ENCODE measurements around the gene OPRL1. TPM values are rescaled to one million over a fixed set of nuclear protein-coding genes. Genes with fewer than 3 reads are reported as not detected.

The OPRL1 gene
- polyA plus RNA-seq, 1 donor, result 0.81 TPM

DNA sequence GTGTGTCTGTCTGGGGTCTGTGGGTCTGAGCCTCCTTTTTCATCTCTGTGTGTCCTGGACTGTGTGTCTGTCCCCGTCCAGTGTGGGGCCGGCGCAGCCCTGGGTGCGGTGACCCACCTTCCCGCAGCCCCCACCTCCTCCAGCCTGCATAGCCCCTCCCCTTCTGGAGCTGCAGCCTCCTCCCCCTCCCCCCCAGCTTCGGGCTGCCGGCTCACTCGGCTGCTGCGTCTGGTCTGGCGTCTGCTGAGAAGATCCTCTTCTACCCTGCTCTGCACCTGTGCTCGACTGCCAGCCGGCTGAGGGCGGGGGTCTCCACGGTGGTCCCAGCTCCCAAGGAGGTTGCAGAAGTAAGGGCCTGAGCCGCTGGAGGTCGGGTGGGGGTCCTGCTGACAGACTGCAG lies 11.9 kb downstream of the OPRL1 start:
- no CpG with 5 or more reads among the region's 16 CpGs for WGBS (ENCODE audit: insufficient coverage, low lambda C conversion rate)
- DNase-seq, result no peak
- Histone ChIP-seq H3K27ac (ENCODE audit: low read length) (no peak overlapping the region), H3K9me3 (ENCODE audit: control insufficient read depth, low read depth, low read length) (no peaks in the 10 kb centered on the region), H3K4me1 (ENCODE audit: control insufficient read depth, insufficient read depth, low read length) (no peaks in the 10 kb centered on the region), H3K4me3 (ENCODE audit: low read length) (no peak overlapping the region), H3K27me3 (ENCODE audit: control insufficient read depth, insufficient read depth, low read length) (peaks cover 29% of the 10 kb centered on the region), H3K36me3 (ENCODE audit: control insufficient read depth, insufficient read depth, low read length) (no peaks in the 10 kb centered on the region)

- H3K27me3 ChIP-seq (ENCODE audit: control insufficient read depth, insufficient read depth, low read length), result peaks cover 27% of the 10 kb centered on the region
- no peak overlapping the region for H3K27ac ChIP-seq (ENCODE audit: low read length)
- WGBS (ENCODE audit: insufficient coverage, low lambda C conversion rate), result no CpG with 5 or more reads among the region's 27 CpGs
- H3K36me3 ChIP-seq (ENCODE audit: control insufficient read depth, insufficient read depth, low read length), result no peaks in the 10 kb centered on the region
- no peak overlapping the region for H3K4me3 ChIP-seq (ENCODE audit: low read length)
- no peak for DNase-seq
- no peaks in the 10 kb centered on the region for H3K4me1 ChIP-seq (ENCODE audit: control insufficient read depth, insufficient read depth, low read length)
- no peaks in the 10 kb centered on the region for H3K9me3 ChIP-seq (ENCODE audit: control insufficient read depth, low read depth, low read length)
These were observed 12.6 kb downstream of the OPRL1 start for GRCh38 chr20:64092258-64093012.

DNA sequence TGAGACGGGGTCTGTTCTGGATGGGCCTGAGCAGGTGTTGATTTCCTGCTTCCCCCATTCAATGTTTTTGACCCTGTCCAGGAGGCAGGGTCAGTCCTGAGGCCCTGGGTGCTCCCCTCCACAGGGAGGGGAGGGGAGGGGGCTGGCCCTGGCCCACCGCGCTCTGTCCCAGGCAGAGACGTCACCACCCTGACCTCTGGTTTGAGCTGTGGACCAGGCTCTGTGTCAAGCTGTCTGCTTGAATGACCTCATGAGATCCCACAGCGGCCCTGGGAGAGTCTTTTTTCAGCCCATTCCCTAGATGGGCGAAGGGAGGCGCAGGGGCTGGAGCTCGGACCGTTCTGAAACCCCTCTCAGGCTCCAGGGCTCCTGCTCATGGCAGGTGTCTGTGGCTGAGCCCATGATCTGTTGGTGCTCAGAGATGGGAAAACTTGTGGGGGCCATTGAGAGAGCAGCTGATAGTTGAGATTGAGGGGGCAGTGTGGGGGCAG lies 13.2 kb downstream of the OPRL1 start:
- no peak for DNase-seq
- Histone ChIP-seq H3K27me3 (ENCODE audit: control insufficient read depth, insufficient read depth, low read length) (peaks cover 27% of the 10 kb centered on the region), H3K36me3 (ENCODE audit: control insufficient read depth, insufficient read depth, low read length) (no peaks in the 10 kb centered on the region), H3K9me3 (ENCODE audit: control insufficient read depth, low read depth, low read length) (no peaks in the 10 kb centered on the region), H3K27ac (ENCODE audit: low read length) (no peak overlapping the region), H3K4me3 (ENCODE audit: low read length) (no peak overlapping the region), H3K4me1 (ENCODE audit: control insufficient read depth, insufficient read depth, low read length) (no peaks in the 10 kb centered on the region)
- no CpG with 5 or more reads among the region's 9 CpGs for WGBS (ENCODE audit: insufficient coverage, low lambda C conversion rate)

DNA sequence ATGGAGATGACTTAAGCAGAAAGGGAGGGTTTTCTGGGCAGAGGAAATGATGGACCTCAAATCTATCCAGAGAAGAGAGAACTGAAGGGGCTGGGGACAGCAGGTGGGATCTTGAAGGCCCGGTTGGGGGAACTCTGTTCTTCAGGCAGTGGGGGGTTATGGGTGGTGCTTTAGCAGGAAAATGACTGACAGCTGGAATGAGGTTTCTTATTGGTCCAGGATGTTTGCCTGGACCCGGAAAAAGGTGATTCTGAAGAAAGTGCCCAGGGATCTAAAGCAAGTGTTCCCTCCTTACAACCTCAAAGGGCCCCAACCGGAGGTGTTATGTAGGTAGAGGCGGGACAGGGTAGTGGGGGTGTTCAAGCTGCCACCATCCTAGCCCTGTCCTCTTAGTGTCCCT lies 15.6 kb downstream of the OPRL1 start:
- Histone ChIP-seq H3K4me1 (ENCODE audit: control insufficient read depth, insufficient read depth, low read length) (no peaks in the 10 kb centered on the region), H3K9me3 (ENCODE audit: control insufficient read depth, low read depth, low read length) (no peaks in the 10 kb centered on the region), H3K36me3 (ENCODE audit: control insufficient read depth, insufficient read depth, low read length) (no peaks in the 10 kb centered on the region), H3K27ac (ENCODE audit: low read length) (no peak overlapping the region), H3K27me3 (ENCODE audit: control insufficient read depth, insufficient read depth, low read length) (peaks cover 18% of the 10 kb centered on the region), H3K4me3 (ENCODE audit: low read length) (no peak overlapping the region)
- no peak for DNase-seq
- WGBS (ENCODE audit: insufficient coverage, low lambda C conversion rate), result no CpG with 5 or more reads among the region's 4 CpGs

- no peak for DNase-seq
- H3K36me3 ChIP-seq (ENCODE audit: control insufficient read depth, insufficient read depth, low read length), result no peaks in the 10 kb centered on the region
- H3K4me3 ChIP-seq (ENCODE audit: low read length), result no peak overlapping the region
- no CpG with 5 or more reads among the region's 11 CpGs for WGBS (ENCODE audit: insufficient coverage, low lambda C conversion rate)
- H3K4me1 ChIP-seq (ENCODE audit: control insufficient read depth, insufficient read depth, low read length), result no peaks in the 10 kb centered on the region
- no peak overlapping the region for H3K27ac ChIP-seq (ENCODE audit: low read length)
- H3K27me3 ChIP-seq (ENCODE audit: control insufficient read depth, insufficient read depth, low read length), result peaks cover 23% of the 10 kb centered on the region
- H3K9me3 ChIP-seq (ENCODE audit: control insufficient read depth, low read depth, low read length), result no peaks in the 10 kb centered on the region
These were observed 16.0 kb downstream of the OPRL1 start for GRCh38 chr20:64095927-64096326.

DNA sequence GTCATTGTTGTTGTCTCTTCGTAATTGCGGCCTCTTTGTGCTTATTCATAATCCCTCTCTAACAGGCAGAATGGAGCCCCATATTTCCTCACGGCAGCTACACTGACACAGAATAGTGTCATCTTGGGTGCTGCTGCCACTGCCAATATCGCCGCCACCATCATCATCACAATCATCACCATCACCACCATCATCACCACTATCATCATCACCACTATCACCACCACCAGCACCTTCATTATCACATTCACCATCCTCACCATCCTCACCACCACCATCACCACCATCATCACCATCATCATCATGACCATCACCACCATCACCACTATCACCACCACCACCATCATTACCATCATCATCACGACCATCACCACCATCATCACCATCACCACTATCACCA lies 16.7 kb downstream of the OPRL1 start:
- H3K27me3 ChIP-seq (ENCODE audit: control insufficient read depth, insufficient read depth, low read length), result peaks cover 29% of the 10 kb centered on the region
- H3K27ac ChIP-seq (ENCODE audit: low read length), result no peak overlapping the region
- no peaks in the 10 kb centered on the region for H3K36me3 ChIP-seq (ENCODE audit: control insufficient read depth, insufficient read depth, low read length)
- no peak for DNase-seq
- H3K4me1 ChIP-seq (ENCODE audit: control insufficient read depth, insufficient read depth, low read length), result no peaks in the 10 kb centered on the region
- no peaks in the 10 kb centered on the region for H3K9me3 ChIP-seq (ENCODE audit: control insufficient read depth, low read depth, low read length)
- WGBS (ENCODE audit: insufficient coverage, low lambda C conversion rate), result 100% methylated on average over 2 of the region's 6 CpGs
- H3K4me3 ChIP-seq (ENCODE audit: low read length), result no peak overlapping the region

GRCh38 chr20:64098471-64099013 lies 18.7 kb downstream of the OPRL1 start:
- H3K36me3 ChIP-seq (ENCODE audit: control insufficient read depth, insufficient read depth, low read length), result no peaks in the 10 kb centered on the region
- peaks cover 38% of the 10 kb centered on the region for H3K27me3 ChIP-seq (ENCODE audit: control insufficient read depth, insufficient read depth, low read length)
- no peak overlapping the region for H3K4me3 ChIP-seq (ENCODE audit: low read length)
- H3K9me3 ChIP-seq (ENCODE audit: control insufficient read depth, low read depth, low read length), result no peaks in the 10 kb centered on the region
- no peaks in the 10 kb centered on the region for H3K4me1 ChIP-seq (ENCODE audit: control insufficient read depth, insufficient read depth, low read length)
- WGBS (ENCODE audit: insufficient coverage, low lambda C conversion rate), result no CpG with 5 or more reads among the region's 28 CpGs
- no peak overlapping the region for H3K27ac ChIP-seq (ENCODE audit: low read length)
- DNase-seq, result no peak

- H3K4me1 ChIP-seq (ENCODE audit: control insufficient read depth, insufficient read depth, low read length), result no peaks in the 10 kb centered on the region
- no peak for DNase-seq
- no peaks in the 10 kb centered on the region for H3K36me3 ChIP-seq (ENCODE audit: control insufficient read depth, insufficient read depth, low read length)
- no CpG with 5 or more reads among the region's 21 CpGs for WGBS (ENCODE audit: insufficient coverage, low lambda C conversion rate)
- no peaks in the 10 kb centered on the region for H3K9me3 ChIP-seq (ENCODE audit: control insufficient read depth, low read depth, low read length)
- H3K27me3 ChIP-seq (ENCODE audit: control insufficient read depth, insufficient read depth, low read length), result peaks cover 44% of the 10 kb centered on the region
- no peak overlapping the region for H3K4me3 ChIP-seq (ENCODE audit: low read length)
- H3K27ac ChIP-seq (ENCODE audit: low read length), result no peak overlapping the region
These were observed 19.4 kb downstream of the OPRL1 start for GRCh38 chr20:64099086-64099786.

DNA sequence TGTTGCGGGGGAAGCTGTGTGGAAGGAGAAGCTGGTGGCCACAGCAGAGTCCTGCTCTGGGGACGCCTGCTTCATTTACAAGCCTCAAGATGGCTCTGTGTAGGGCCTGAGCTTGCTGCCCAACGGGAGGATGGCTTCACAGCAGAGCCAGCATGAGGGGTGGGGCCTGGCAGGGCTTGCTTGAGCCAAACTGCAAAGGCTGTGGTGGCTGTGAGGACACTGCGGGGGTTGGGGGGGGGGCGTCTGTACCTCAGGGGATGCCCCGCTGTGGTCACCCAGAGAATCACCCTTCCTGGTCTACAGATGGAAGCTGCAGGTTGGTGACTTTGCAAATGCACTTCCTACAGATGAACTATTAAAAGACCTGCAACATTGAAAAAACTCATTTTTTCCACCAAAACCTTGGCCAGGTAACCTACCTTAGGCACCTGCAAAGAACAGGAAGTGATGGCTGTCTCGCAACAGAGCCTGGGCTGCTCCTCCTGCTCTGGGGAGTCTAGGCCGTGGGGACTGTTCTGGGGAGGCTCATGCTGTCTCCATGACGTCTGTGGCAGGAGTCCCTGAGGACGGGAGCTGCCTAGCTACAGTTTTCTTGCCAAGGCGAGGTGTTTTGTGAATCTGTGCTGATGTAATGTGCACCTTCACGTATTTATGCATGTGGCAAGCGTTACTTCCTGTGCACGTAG lies 20.1 kb downstream of the OPRL1 start:
- no peaks in the 10 kb centered on the region for H3K36me3 ChIP-seq (ENCODE audit: control insufficient read depth, insufficient read depth, low read length)
- no peaks in the 10 kb centered on the region for H3K4me1 ChIP-seq (ENCODE audit: control insufficient read depth, insufficient read depth, low read length)
- DNase-seq, result no peak
- no CpG with 5 or more reads among the region's 14 CpGs for WGBS (ENCODE audit: insufficient coverage, low lambda C conversion rate)
- H3K27ac ChIP-seq (ENCODE audit: low read length), result no peak overlapping the region
- no peaks in the 10 kb centered on the region for H3K9me3 ChIP-seq (ENCODE audit: control insufficient read depth, low read depth, low read length)
- H3K4me3 ChIP-seq (ENCODE audit: low read length), result no peak overlapping the region
- H3K27me3 ChIP-seq (ENCODE audit: control insufficient read depth, insufficient read depth, low read length), result peaks cover 45% of the 10 kb centered on the region

DNA sequence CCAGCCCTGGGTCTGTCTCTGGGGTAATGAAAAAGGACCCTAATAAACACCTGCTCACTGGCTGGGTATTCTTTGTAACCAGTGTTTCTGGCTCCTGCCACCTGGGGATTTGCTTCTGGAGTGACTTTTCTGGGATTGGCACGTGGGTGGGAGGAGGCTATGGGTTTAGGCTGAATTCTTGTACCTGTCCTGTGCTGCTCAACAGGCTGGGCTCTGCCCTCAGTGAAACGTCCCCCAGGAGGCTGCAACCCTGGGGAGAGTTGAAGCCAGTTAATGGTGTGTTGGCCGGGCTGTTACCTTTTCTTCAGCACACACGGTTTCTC lies 20.6 kb downstream of the OPRL1 start:
- no peaks in the 10 kb centered on the region for H3K4me1 ChIP-seq (ENCODE audit: control insufficient read depth, insufficient read depth, low read length)
- no peak overlapping the region for H3K4me3 ChIP-seq (ENCODE audit: low read length)
- no peaks in the 10 kb centered on the region for H3K36me3 ChIP-seq (ENCODE audit: control insufficient read depth, insufficient read depth, low read length)
- no peak overlapping the region for H3K27ac ChIP-seq (ENCODE audit: low read length)
- H3K9me3 ChIP-seq (ENCODE audit: control insufficient read depth, low read depth, low read length), result no peaks in the 10 kb centered on the region
- peaks cover 44% of the 10 kb centered on the region for H3K27me3 ChIP-seq (ENCODE audit: control insufficient read depth, insufficient read depth, low read length)
- DNase-seq, result no peak
- WGBS (ENCODE audit: insufficient coverage, low lambda C conversion rate), result 70% methylated on average over 2 of the region's 4 CpGs

All from large intestine (tissue), 3 donors.